Lung (tissue), 12 donors: ENCODE data around the gene TTLL10. TPM values are rescaled to one million over a fixed set of nuclear protein-coding genes. Genes with fewer than 3 reads are reported as not detected.

ENCODE experiments used
- ATAC-seq: fragments of 200-7000 bp; cut with Tn5 transposase; one replicate; pipeline ENCODE4 v1.9.1; 2020; ENCODE audit warnings: moderate number of reproducible peaks; ENCODE audit not compliant: insufficient read depth, low FRiP score
- DNase-seq, 3 donors: peaks; one replicate each; pipeline ENCODE4 v3.0.0-alpha.2; 2013 to 2017
- H3K27ac ChIP-seq, 2 donors: one replicate each; pipeline ENCODE4 v1.5.1; 2013; ENCODE audit warnings: mild to moderate bottlenecking in 2 of 2, moderate library complexity in 2 of 2, control low read depth in 1 of 2, inconsistent platforms in 1 of 2, low read depth in 1 of 2, low read length in 1 of 2
- H3K27me3 ChIP-seq, 3 donors: one replicate each; pipeline ENCODE4 v1.5.1; 2013; ENCODE audit warnings: low read length in 2 of 3; ENCODE audit not compliant: control insufficient read depth in 3 of 3, insufficient read depth in 3 of 3
- H3K36me3 ChIP-seq, 4 donors: one replicate each; pipeline ENCODE4 v1.5.1; 2013; ENCODE audit warnings: low read length in 4 of 4, mild to moderate bottlenecking in 1 of 4, moderate library complexity in 1 of 4; ENCODE audit not compliant: control insufficient read depth in 4 of 4, insufficient read depth in 4 of 4
- H3K4me1 ChIP-seq, 5 donors: one replicate each; pipeline ENCODE4 v1.5.1; 2013; ENCODE audit warnings: low read length in 5 of 5, mild to moderate bottlenecking in 2 of 5, moderate library complexity in 1 of 5; ENCODE audit not compliant: control insufficient read depth in 5 of 5, insufficient read depth in 5 of 5
- H3K4me3 ChIP-seq: one replicate; pipeline ENCODE4 v1.5.1; 2013; ENCODE audit warnings: mild to moderate bottlenecking, control low read depth, moderate library complexity
- H3K9ac ChIP-seq, 2 donors: one replicate each; pipeline ENCODE4 v1.5.1; 2013; ENCODE audit warnings: low read length in 2 of 2, control low read depth in 1 of 2; ENCODE audit not compliant: insufficient read depth in 1 of 2
- H3K9me3 ChIP-seq, 4 donors: one replicate each; pipeline ENCODE4 v1.5.1; 2013; ENCODE audit warnings: low read length in 3 of 4, mild to moderate bottlenecking in 1 of 4, moderate library complexity in 1 of 4; ENCODE audit not compliant: control insufficient read depth in 4 of 4, insufficient read depth in 3 of 4
- CTCF ChIP-seq: IDR thresholded peaks from 2 replicates; pipeline ENCODE4 v1.5.1; 2012; ENCODE audit warnings: mild to moderate bottlenecking; ENCODE audit errors: control extremely low read depth, extremely low read depth
- WGBS, 2 donors: extraction: QIAGEN DNeasy Blood & Tissue Kit; methylation state at CpG; one replicate each; pipeline ENCODE4 v1.1.7; 2013; 5-methylcytosine and 5-hydroxymethylcytosine counted together
- polyA plus RNA-seq, 2 donors: library from polyadenylated mRNA; stranded (reverse); fragments of 200-250 nt; gene quantifications; one replicate each; pipeline ENCODE4 v1.2.1, GENCODE V29; 2013
- total RNA-seq, 2 donors: library from RNA; depleted of rRNA in 1 of 2; stranded (reverse); fragments of >200 nt in 1 of 2; gene quantifications; one replicate each; pipeline ENCODE4 v1.2.1, GENCODE V29; 2014 to 2021
- donor health status: control.
- donor health status: control.
- donor health status: Bipolar disorder and iron deficiency.
- donor health status: healthy.
- donor health status: DM: yes; HTN: yes; CAD: no.

The TTLL10 gene
- total and polyA plus RNA-seq, 4 donors = 3.7 to 19.7 (median 4.5) TPM

DNA sequence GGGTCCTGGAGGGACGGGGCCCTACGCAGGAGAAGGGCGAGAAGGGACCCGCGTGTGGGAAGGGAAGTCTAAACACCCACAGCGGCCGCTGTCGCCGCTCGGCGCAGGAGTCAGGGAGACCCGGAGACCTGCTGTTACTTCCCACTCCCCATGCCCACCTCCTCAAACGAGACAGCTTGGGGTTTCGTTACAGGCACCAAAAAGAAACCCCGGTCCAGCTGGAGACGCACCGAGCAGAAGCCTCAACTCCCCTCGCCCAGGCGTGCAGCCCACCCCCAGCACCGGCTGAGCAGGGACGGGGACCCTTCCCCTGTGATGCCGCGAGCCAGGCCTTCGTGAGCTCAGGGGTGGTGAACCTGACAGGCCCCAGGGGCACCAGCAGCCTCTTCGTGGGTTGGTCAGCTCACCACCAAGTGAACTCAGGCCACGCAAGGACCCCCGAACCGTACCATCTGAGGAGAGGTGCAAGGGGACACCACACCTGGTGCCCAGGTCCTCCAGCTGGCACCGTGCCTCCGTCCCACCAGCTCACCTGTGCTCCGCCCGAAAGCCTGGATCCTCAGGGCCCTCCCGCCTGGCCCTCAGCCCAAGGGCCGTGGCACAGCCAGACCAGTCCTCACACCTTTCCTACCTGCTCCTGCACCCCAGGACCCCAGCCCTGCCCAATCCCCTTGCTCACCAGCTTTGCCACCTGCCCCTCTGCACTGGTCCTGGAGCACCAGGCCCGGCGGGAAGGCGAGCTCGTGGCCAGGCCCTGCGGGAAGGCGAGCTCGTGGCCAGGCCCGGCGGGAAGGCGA, 53.1 kb downstream of the TTLL10 start:
- WGBS, 2 donors = 92 to 96% methylated on average over 42 to 44 of the region's 44 CpGs
- H3K9me3 ChIP-seq = no peaks in the 10 kb centered on the region
- no peak for ATAC-seq
- H3K9ac ChIP-seq = no peak overlapping the region
- H3K36me3 ChIP-seq = peaks cover 4 to 59% (median 9%) of the 10 kb centered on the region in 4 donors
- H3K27me3 ChIP-seq = no peaks in the 10 kb centered on the region
- H3K27ac ChIP-seq = no peak overlapping the region
- peaks cover 0 to 9% (median 7%) of the 10 kb centered on the region in 5 donors for H3K4me1 ChIP-seq
- no peak for DNase-seq
- no peak overlapping the region for H3K4me3 ChIP-seq
- no peak for TF ChIP-seq CTCF

- H3K27ac ChIP-seq = no peak overlapping the region
- H3K9ac ChIP-seq = no peak overlapping the region
- ATAC-seq = no peak
- no peak overlapping the region for H3K4me3 ChIP-seq
- H3K9me3 ChIP-seq = no peaks in the 10 kb centered on the region
- peaks cover 0 to 9% (median 7%) of the 10 kb centered on the region in 5 donors for H3K4me1 ChIP-seq
- no peaks in the 10 kb centered on the region for H3K27me3 ChIP-seq
- H3K36me3 ChIP-seq = peaks cover 2 to 53% (median 7%) of the 10 kb centered on the region in 4 donors
- no peak for DNase-seq
- no peak for TF ChIP-seq CTCF
- 95 to 96% methylated on average over 20 to 25 of the region's 25 CpGs for WGBS, 2 donors
Measured at GRCh38 chr1:1227386-1227785, 53.7 kb downstream of the TTLL10 start.

DNA sequence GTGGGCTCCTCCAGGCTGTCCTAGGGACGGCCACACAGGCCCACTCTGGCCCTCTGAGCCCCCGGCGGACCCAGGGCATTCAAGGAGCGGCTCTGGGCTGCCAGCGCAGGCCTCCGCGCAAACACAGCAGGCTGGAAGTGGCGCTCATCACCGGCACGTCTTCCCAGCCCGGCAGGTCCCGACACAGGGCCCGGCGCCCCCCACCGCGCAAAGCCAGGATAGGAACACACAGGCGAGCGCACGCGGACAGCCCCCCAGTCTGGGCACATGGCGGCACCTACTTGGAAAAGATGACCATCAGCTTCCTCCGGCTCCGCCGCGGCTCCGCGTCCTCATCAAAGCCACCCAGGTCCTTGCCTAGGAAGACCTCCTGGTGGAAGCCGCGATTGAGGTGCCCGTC, 54.5 kb downstream of the TTLL10 start:
- Histone ChIP-seq H3K36me3 (peaks cover 0 to 46% (median under 1%) of the 10 kb centered on the region in 4 donors), H3K4me1 (peaks cover 0 to 17% (median 7%) of the 10 kb centered on the region in 5 donors), H3K9ac (no peak overlapping the region), H3K27ac (no peak overlapping the region), H3K9me3 (peaks cover 0 to 3% (median 0%) of the 10 kb centered on the region in 4 donors), H3K27me3 (no peaks in the 10 kb centered on the region), H3K4me3 (no peak overlapping the region)
- no peak for TF ChIP-seq CTCF
- WGBS, 2 donors = 95 to 98% methylated on average over 30 of the region's 30 CpGs
- ATAC-seq (no peak), DNase-seq (no peak)
